Chondrocyte (in vitro differentiated cells): Measurements from ENCODE around the gene ATP6V1D. TPM values are rescaled to one million over a fixed set of nuclear protein-coding genes. Genes with fewer than 3 reads are reported as not detected.
"Not testable (repeated sequence)": the region's sequence is repeated elsewhere in the genome, so short reads cannot be mapped to it uniquely, and the experiment has no call there.

Experiments
- DNase-seq: peaks from one replicate; pipeline ENCODE4 v3.0.0; 2021; ENCODE audit warnings: mixed read lengths, low spot score
- H3K27ac Mint-ChIP-seq: one replicate; pipeline ENCODE4 v1.8.0; 2021; ENCODE audit warnings: mild to moderate bottlenecking, moderate library complexity, mixed read lengths; ENCODE audit not compliant: unreplicated experiment
- H3K27me3 Mint-ChIP-seq: 2 replicates; pipeline ENCODE4 v1.8.0; 2021; ENCODE audit warnings: low read depth, mixed read lengths
- H3K36me3 Mint-ChIP-seq: 2 replicates; pipeline ENCODE4 v1.8.0; 2021; ENCODE audit warnings: low read depth, mixed read lengths
- H3K4me1 Mint-ChIP-seq: 2 replicates; pipeline ENCODE4 v1.8.0; 2021; ENCODE audit warnings: low read depth, mild to moderate bottlenecking, mixed read lengths
- H3K4me3 Mint-ChIP-seq: one replicate; pipeline ENCODE4 v1.8.0; 2021; ENCODE audit warnings: mild to moderate bottlenecking, moderate library complexity, mixed read lengths; ENCODE audit not compliant: unreplicated experiment
- H3K9me3 Mint-ChIP-seq: 2 replicates; pipeline ENCODE4 v1.8.0; 2021; ENCODE audit warnings: low read depth, mixed read lengths
- CTCF ChIP-seq: fragments of 200-600 bp; sonication (generic); IDR thresholded peaks from 2 replicates; pipeline ENCODE4 v1.5.0; 2021; ENCODE audit warnings: antibody characterized with exemption, mild to moderate bottlenecking, moderate library complexity
- long read RNA-seq: library from polyadenylated mRNA; stranded (forward); transcript quantifications from one replicate; pipeline ENCODE4 v2.0.0, GENCODE V29; 2021
- total RNA-seq: library from RNA; stranded (reverse); gene quantifications from 3 replicates; pipeline ENCODE4 v1.2.1, GENCODE V29; 2021

ATP6V1D gene
- total RNA-seq, result 72.6 to 77.8 TPM (median 74.9 TPM) in 3 replicates
- long read RNA-seq, transcript ATP6V1D-201 (9 exons, 1,845 nt), result major isoform, 102 of 112 reads
- long read RNA-seq, partial matches to known transcripts, result 2 of 112 reads
- long read RNA-seq, other reads (novel, unspliced or antisense), result 7 of 112 reads

- H3K27ac Mint-ChIP-seq, result peak within 1 kb of the TSS; percentile 100
- no peaks in the 10 kb centered on the region for H3K27me3 Mint-ChIP-seq
- H3K4me3 Mint-ChIP-seq, result peak within 1 kb of the TSS; percentile 97
- peaks cover 3% of the 10 kb centered on the region for H3K36me3 Mint-ChIP-seq
- no peaks in the 10 kb centered on the region for H3K9me3 Mint-ChIP-seq
- H3K4me1 Mint-ChIP-seq, result peaks cover 67% of the 10 kb centered on the region
- peak; percentile 100 for DNase-seq
- peak; percentile 100 for TF ChIP-seq CTCF
Observed at GRCh38 chr14:67359775-67360469, at the start of gene ATP6V1D, which contains the start of gene EIF2S1. ATP6V1D (minus strand) TSS chr14:67359804; CDS start chr14:67359698, 106 bp downstream. EIF2S1 (plus strand) TSS chr14:67360328; CDS start chr14:67364768, 4,440 bp downstream.

GRCh38 chr14:67408122-67408801, 48.7 kb upstream of the ATP6V1D start:
- H3K4me1 Mint-ChIP-seq, H3K27ac Mint-ChIP-seq, H3K9me3 Mint-ChIP-seq, H3K27me3 Mint-ChIP-seq, H3K4me3 Mint-ChIP-seq, H3K36me3 Mint-ChIP-seq, DNase-seq: not testable (repeated sequence)

GRCh38 chr14:67405771-67406170, 46.2 kb upstream of the ATP6V1D start:
- H3K27ac Mint-ChIP-seq, result no peak overlapping the region
- H3K9me3 Mint-ChIP-seq, result peaks cover 4% of the 10 kb centered on the region
- no peaks in the 10 kb centered on the region for H3K4me1 Mint-ChIP-seq
- H3K27me3 Mint-ChIP-seq, result no peaks in the 10 kb centered on the region
- no peak overlapping the region for H3K4me3 Mint-ChIP-seq
- TF ChIP-seq CTCF, result no peak
- H3K36me3 Mint-ChIP-seq, result no peaks in the 10 kb centered on the region
- no peak for DNase-seq

GRCh38 chr14:67400434-67400833, 40.8 kb upstream of the ATP6V1D start:
- Mint-ChIP-seq H3K9me3 (peaks cover 4% of the 10 kb centered on the region), H3K27me3 (no peaks in the 10 kb centered on the region), H3K27ac (no peak overlapping the region), H3K4me1 (peaks cover 8% of the 10 kb centered on the region), H3K4me3 (no peak overlapping the region), H3K36me3 (no peaks in the 10 kb centered on the region)
- no peak for DNase-seq
- no peak for TF ChIP-seq CTCF

- Mint-ChIP-seq H3K27ac (no peak overlapping the region), H3K9me3 (peaks cover 3% of the 10 kb centered on the region), H3K4me3 (no peak overlapping the region), H3K27me3 (no peaks in the 10 kb centered on the region), H3K4me1 (peaks cover 8% of the 10 kb centered on the region), H3K36me3 (no peaks in the 10 kb centered on the region)
- DNase-seq, result no peak
- no peak for TF ChIP-seq CTCF
Observed at GRCh38 chr14:67397536-67397935, 37.9 kb upstream of the ATP6V1D start.
